ENCODE results near the gene HAUS1.

The HAUS1 gene

DNA sequence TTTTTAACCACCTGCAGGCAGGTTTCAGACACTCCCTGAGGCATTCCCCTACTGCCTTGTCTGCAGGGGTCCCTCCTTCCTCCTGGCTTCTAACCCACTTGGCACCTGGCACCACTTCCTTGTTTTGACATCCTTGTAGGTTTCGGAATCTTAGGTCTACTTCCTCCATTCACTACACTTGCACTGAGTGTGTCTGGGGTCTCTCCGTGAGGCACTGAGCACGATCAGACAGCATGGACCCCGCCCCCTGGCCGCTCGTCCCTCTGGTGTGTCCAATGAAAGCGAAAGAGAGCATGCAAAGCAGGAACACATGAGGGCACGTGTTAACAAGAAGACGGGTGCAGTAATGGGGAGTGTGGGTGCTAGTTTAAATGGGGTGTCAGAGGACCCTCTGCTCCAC is 63.8 kb downstream of the HAUS1 start:
- Histone ChIP-seq H3K36me3 (replicated peaks) (no peaks in the 10 kb centered on the region), H3K27me3 (replicated peaks) (no peaks in the 10 kb centered on the region), H3K4me3 (ENCODE audit: low read depth, low read length) (no peak overlapping the region), H3K27ac (no peak overlapping the region)
- in situ Hi-C loops (cut with HindIII; ENCODE audit: low pct_ligation_motif_present, low sequenced_read_pairs): loop anchor here (25.0 kb wide), 1 partner anchor 494 kb away; the partner anchor contains the start of gene LOXHD1
- no peak for DNase-seq
- TF ChIP-seq CTCF (IDR thresholded peaks at IDR 0.05; ENCODE audit: low read depth, low read length, missing control alignments): no peak

DNA sequence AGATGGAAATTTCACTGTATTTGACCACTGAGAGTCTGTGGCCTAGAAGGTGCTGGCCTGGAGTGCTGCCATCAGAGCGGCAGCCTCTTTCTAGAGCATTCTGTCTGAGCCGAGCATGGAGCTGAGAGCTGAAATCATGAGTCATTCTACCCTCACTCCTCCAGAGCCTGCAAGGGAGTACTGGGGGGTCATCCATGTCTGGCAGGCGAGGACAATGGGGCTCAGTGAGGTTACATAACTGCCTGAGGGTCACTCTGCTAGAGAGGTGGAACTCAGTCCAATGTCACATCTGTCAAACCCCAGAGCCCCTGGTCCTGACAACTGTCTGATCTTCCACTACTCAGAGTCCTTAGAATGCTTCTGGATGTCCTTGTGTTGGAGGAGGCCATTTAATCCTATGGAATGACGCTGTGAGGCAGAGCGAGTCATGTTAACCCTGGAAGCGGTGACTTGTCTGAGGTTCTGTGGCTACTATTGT is 65.3 kb downstream of the HAUS1 start:
- in situ Hi-C loops (cut with HindIII; ENCODE audit: low pct_ligation_motif_present, low sequenced_read_pairs): loop anchor here (25.0 kb wide), 1 partner anchor 493 kb away; the partner anchor contains the start of gene LOXHD1
- Histone ChIP-seq H3K27me3 (replicated peaks) (no peaks in the 10 kb centered on the region), H3K4me3 (ENCODE audit: low read depth, low read length) (no peak overlapping the region), H3K36me3 (replicated peaks) (no peaks in the 10 kb centered on the region), H3K27ac (no peak overlapping the region)
- no peak for TF ChIP-seq CTCF (IDR thresholded peaks at IDR 0.05; ENCODE audit: low read depth, low read length, missing control alignments)
- peak; percentile 78 for DNase-seq

DNA sequence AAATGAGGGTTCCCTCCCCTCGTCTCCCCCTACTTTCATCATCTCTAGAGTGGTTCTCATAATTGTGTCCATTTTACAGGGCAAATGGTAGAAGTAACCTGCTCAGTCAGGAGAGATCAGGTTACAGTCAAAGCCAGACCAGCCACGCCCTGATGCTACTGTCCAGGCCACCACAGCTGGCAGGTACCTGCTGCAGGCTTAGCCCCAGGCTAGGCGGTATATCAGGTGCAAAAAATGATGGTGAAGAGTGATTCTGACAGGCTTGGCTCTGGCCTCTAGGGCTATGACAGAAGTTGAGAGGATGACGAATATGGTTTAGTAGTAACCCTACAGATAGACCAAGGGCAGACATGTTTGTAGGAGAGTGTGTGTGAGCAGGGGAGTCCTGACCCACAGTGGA is 67.1 kb downstream of the HAUS1 start:
- DNase-seq: no peak
- no peak overlapping the region for H3K27ac ChIP-seq

GRCh38 chr18:46173393-46174341 is 69.5 kb downstream of the HAUS1 start:
- peak overlapping the region; percentile 91 for H3K4me3 ChIP-seq (ENCODE audit: low read depth, low read length)
- H3K27me3 ChIP-seq (replicated peaks): no peaks in the 10 kb centered on the region
- no peaks in the 10 kb centered on the region for H3K36me3 ChIP-seq (replicated peaks)
- in situ Hi-C loops (cut with HindIII; ENCODE audit: low pct_ligation_motif_present, low sequenced_read_pairs): loop anchor here (25.0 kb wide), 1 partner anchor 489 kb away; the partner anchor contains the start of gene LOXHD1
- H3K27ac ChIP-seq: peak overlapping the region; percentile 64
- TF ChIP-seq CTCF (IDR thresholded peaks at IDR 0.05; ENCODE audit: low read depth, low read length, missing control alignments): peak; percentile 99
- DNase-seq: peak; percentile 84

More for the DNA sequence above, 67.1 kb downstream of the HAUS1 start:
- Histone ChIP-seq H3K4me3 (ENCODE audit: low read depth, low read length) (no peak overlapping the region), H3K36me3 (replicated peaks) (no peaks in the 10 kb centered on the region), H3K27me3 (replicated peaks) (no peaks in the 10 kb centered on the region)
- in situ Hi-C loops (cut with HindIII; ENCODE audit: low pct_ligation_motif_present, low sequenced_read_pairs): loop anchor here (25.0 kb wide), 1 partner anchor 491 kb away; the partner anchor contains the start of gene LOXHD1
- no peak for TF ChIP-seq CTCF (IDR thresholded peaks at IDR 0.05; ENCODE audit: low read depth, low read length, missing control alignments)

- Histone ChIP-seq H3K36me3 (replicated peaks) (no peaks in the 10 kb centered on the region), H3K27me3 (replicated peaks) (no peaks in the 10 kb centered on the region), H3K4me3 (ENCODE audit: low read depth, low read length) (peak overlapping the region; percentile 91), H3K27ac (peak overlapping the region; percentile 64)
- in situ Hi-C loops (cut with HindIII; ENCODE audit: low pct_ligation_motif_present, low sequenced_read_pairs): loop anchor here (25.0 kb wide), 1 partner anchor 488 kb away; the partner anchor contains the start of gene LOXHD1
- peak; percentile 15 for DNase-seq
- TF ChIP-seq CTCF (IDR thresholded peaks at IDR 0.05; ENCODE audit: low read depth, low read length, missing control alignments): peak; percentile 36
These were observed 70.3 kb downstream of the HAUS1 start for GRCh38 chr18:46174342-46175041.

Measured in brain microvascular endothelial cell (primary cell).